GM12864 (cell line): ENCODE results near the gene CLCN6.
A peak's percentile ranks its signal among the peaks of the same experiment; 100 is the strongest.

Experiments used
- DNase-seq: peaks from one replicate; pipeline ENCODE4 v3.0.0-alpha.2; 2011; ENCODE audit warnings: low read depth
- H3K4me3 ChIP-seq: 2 replicates; pipeline ENCODE4 v1.5.1; 2011; ENCODE audit warnings: mild to moderate bottlenecking, low read depth, low read length, control low read depth
- CTCF ChIP-seq: IDR thresholded peaks from 2 replicates; pipeline ENCODE4 v1.5.1; 2011; ENCODE audit warnings: low read depth, mild to moderate bottlenecking, moderate library complexity, low read length, control low read depth, inconsistent platforms; ENCODE audit errors: missing control alignments

The CLCN6 gene

GRCh38 chr1:11784256-11784992, 21.6 kb upstream of the CLCN6 start:
- DNase-seq = no peak
- no peak for TF ChIP-seq CTCF
- H3K4me3 ChIP-seq = no peak overlapping the region

GRCh38 chr1:11784993-11785769, 20.8 kb upstream of the CLCN6 start:
- no peak for DNase-seq
- H3K4me3 ChIP-seq = no peak overlapping the region
- TF ChIP-seq CTCF = peak; percentile 94

- no peak overlapping the region for H3K4me3 ChIP-seq
- no peak for DNase-seq
- no peak for TF ChIP-seq CTCF
Observed at GRCh38 chr1:11786168-11786567, 19.8 kb upstream of the CLCN6 start.

- no peak for DNase-seq
- TF ChIP-seq CTCF = no peak
- H3K4me3 ChIP-seq = no peak overlapping the region
Observed at GRCh38 chr1:11787251-11787803, 18.7 kb upstream of the CLCN6 start.

- no peak overlapping the region for H3K4me3 ChIP-seq
- DNase-seq = no peak
- no peak for TF ChIP-seq CTCF
Observed at GRCh38 chr1:11787804-11788436, 18.1 kb upstream of the CLCN6 start.

GRCh38 chr1:11788549-11789053, 17.4 kb upstream of the CLCN6 start:
- no peak for TF ChIP-seq CTCF
- no peak for DNase-seq
- H3K4me3 ChIP-seq = no peak overlapping the region
